Neural cell (in vitro differentiated cells): ENCODE results near the gene RBM20.

ENCODE experiments used
- CTCF ChIP-seq: fragments of 450-650 bp; IDR thresholded peaks from 2 replicates; pipeline ENCODE4 v1.5.1; 2014; ENCODE audit warnings: antibody characterized with exemption, mild to moderate bottlenecking, moderate library complexity; ENCODE audit not compliant: poor library complexity, severe bottlenecking
- EP300 ChIP-seq: fragments of 450-650 bp; conservative IDR thresholded peaks from 2 replicates; pipeline ENCODE4 v1.6.1; 2014; ENCODE audit warnings: antibody characterized with exemption, mild to moderate bottlenecking, moderate library complexity; ENCODE audit not compliant: poor library complexity, severe bottlenecking
- EZH2 ChIP-seq: fragments of 200-600, 300-800 bp; shearing (Covaris generic), sonication (generic); IDR thresholded peaks from 2 replicates; pipeline ENCODE4 v1.6.1; 2014; ENCODE audit warnings: antibody characterized with exemption, low read length, borderline replicate concordance, mild to moderate bottlenecking; ENCODE audit not compliant: insufficient read depth, poor library complexity, severe bottlenecking
- POLR2AphosphoS5 ChIP-seq: IDR thresholded peaks from 2 replicates; pipeline ENCODE4 v1.6.1; 2012
- RAD21 ChIP-seq: fragments of 450-650 bp; conservative IDR thresholded peaks from 2 replicates; pipeline ENCODE4 v1.6.1; 2014; ENCODE audit warnings: antibody characterized with exemption, mild to moderate bottlenecking, moderate library complexity
- SMC3 ChIP-seq: fragments of 450-650 bp; conservative IDR thresholded peaks from 2 replicates; pipeline ENCODE4 v1.6.1; 2014; ENCODE audit warnings: antibody characterized with exemption, mild to moderate bottlenecking, moderate library complexity; ENCODE audit not compliant: poor library complexity
- TAF1 ChIP-seq: IDR thresholded peaks from 2 replicates; pipeline ENCODE4 v1.6.1; 2012; ENCODE audit warnings: low read depth

GRCh38 chr10:110822712-110823311, 178.7 kb downstream of the RBM20 start:
- TF ChIP-seq EZH2 (no peak), TAF1 (peak; percentile 60), CTCF (peak; percentile 53), POLR2AphosphoS5 (peak; percentile 66), RAD21 (peak; percentile 65), EP300 (peak; percentile 89), SMC3 (peak; percentile 52)
